GM12892 (cell line): ENCODE measurements around the gene NSD2.

ENCODE experiments used
- POLR2A ChIP-seq: IDR thresholded peaks from 2 replicates; pipeline ENCODE4 v1.6.1; 2011; ENCODE audit warnings: low read depth, low read length, control low read depth
- POLR2AphosphoS5 ChIP-seq: IDR thresholded peaks from 2 replicates; pipeline ENCODE4 v1.6.1; 2011; ENCODE audit warnings: low read depth, low read length, control low read depth
- TAF1 ChIP-seq: IDR thresholded peaks from 2 replicates; pipeline ENCODE4 v1.6.1; 2011; ENCODE audit warnings: low read depth, mild to moderate bottlenecking, control low read depth, low read length, borderline replicate concordance

DNA sequence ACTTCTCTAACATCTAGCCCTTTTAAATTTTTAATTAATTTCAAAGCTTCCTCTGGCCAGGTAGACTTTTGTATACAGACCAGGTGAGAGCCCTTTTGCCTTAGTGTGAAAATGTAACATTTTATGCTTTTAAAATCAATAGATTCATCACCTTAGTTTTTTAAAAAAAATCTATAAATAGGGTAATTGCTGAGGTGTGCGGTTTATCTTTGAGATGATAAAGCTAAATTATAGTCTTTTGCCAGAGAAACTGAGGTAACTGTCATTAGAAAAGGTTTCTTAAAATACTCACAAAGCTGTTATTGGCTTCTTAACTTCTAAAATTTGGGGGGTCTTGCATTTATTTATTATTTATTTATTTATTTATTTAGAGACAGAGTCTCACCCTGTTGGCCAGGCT is 74.7 kb downstream of the NSD2 start:
- TF ChIP-seq POLR2A (no peak), POLR2AphosphoS5 (no peak), TAF1 (no peak)
